GM19238 (cell line): Measurements from ENCODE around the gene IPPK.

Experiments
- DNase-seq: peaks from one replicate; pipeline ENCODE4 v3.0.0; 2011; ENCODE audit warnings: low spot score; ENCODE audit not compliant: insufficient read length

Gene IPPK

DNA sequence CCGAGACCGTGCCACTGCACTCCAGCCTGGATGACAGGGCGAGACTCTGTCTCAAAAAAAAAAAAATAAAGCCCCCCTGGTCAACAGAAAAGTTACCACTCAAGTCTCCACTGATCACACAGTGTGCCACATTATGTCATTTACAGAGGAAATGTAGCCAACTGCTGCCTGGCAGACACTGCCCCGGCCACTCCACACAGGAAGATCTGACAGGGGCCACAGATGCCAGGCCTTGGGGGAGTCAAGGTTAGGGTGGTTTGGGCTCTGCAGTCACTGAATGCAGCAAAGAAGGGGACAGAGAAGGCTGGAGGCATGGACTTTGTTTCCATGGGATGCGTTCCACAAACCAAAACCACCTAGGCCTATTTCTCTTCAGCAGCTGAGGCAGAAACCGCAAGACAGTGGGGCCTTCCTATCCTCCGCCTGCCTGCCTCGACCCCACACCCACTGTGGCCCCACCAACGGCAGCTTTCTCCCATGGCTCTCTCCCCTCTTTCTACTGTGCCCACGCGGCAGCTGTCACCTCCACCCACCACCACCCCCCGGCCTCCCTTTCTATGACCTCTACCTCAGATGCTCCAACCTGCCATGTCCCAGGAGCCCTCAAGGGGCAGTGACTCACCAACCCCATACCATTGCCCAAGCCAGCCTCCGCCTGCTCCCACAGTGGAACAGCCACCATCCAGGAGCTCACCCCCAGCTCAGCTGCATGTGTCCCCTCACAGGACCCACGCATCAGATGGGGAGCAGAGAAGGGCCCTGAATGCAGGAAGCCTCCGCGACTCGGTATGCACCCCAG, 12.4 kb downstream of the IPPK start:
- no peak for DNase-seq

DNA sequence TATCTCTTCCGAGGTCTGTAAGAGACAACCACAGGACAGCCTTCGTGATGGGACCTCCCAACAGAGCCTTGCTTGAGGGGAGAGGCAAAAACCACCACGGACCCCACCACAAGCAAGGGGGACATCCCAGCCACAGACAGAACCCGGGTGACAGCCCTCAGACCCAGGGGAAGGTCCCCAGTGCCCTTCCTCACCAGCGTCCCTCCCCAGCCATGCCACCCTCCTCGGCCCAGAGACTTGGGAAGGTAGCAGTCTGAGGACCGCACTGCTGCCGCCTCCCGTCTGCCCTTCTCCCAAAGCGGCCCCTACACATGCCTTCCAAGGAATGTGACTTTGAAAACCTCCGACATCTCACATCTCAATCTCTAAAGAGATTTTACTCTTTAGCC, 13.4 kb downstream of the IPPK start:
- DNase-seq = no peak

DNA sequence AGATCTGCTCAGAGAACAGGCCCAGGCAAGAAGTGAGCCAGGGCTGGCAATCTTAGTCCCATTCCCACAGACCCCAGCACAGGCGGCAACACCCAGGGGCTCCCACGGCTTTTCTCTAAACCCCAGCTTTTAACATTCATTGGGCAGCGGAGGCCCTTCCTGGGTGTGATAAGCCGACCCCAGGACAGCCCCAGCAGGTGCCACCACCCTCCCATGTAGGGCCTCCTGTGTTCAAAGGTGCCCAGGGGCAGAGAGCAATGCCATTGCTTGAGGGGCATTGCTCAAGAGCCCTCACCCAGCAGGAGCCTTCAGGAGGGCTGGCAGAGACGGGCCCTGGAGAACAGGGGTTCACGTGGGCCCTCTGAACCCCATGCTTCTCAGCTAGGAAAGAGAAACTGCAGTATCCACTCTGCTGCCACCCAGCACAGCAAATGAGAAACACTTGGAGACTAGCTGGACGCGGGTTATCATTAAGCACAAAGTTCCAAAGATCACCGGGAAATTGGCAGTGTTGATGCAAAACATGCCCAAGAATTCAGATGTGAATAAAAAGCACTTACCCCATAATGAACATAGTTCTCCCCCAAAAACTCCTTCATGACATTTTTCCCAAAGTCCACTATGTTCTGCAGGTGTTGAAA, 13.9 kb downstream of the IPPK start:
- DNase-seq = no peak

GRCh38 chr9:92655366-92655765, 14.6 kb downstream of the IPPK start:
- no peak for DNase-seq

- DNase-seq = no peak
Observed at GRCh38 chr9:92654481-92655301, 15.2 kb downstream of the IPPK start.

DNA sequence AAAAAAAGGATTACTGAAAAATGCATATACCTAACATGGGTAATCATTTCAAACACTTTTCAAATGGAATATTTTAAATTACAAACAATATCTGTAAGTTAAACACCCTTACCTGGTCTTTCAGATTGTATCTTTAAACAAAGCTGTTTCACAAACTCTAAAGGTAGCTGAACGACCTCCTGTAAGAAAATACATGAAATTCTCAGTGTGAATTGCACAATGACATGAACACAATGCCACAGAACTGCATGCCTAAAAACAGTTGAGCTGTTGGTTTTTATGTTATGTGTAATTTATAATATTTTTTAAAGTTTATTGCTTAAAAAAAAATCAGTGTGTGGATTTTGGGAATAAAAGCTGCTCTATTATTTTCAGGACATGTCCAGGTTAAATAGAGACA, 17.5 kb downstream of the IPPK start:
- DNase-seq = no peak

- no peak for DNase-seq
Observed at GRCh38 chr9:92650839-92651621, 18.9 kb downstream of the IPPK start.

- DNase-seq = no peak
Observed at GRCh38 chr9:92650296-92650695, 19.6 kb downstream of the IPPK start.

DNA sequence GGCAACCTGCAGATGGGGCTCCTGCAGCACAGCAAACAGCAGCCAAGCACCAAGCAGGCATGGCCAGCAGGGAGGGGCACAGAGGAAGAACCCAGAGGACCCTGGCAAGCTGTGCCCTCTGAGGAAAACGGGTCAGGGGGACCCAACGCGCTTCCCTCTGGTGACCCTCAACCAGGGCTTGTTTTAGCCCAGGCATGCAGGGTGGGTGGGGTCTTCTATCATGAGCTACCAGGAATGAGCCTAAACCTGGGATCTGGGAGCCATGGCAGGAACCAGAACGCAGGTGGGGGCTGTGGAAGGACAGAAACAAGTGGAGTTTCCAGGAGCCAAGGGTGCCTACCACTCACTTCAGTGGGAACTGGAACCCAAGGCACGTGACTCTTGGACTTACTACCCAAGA, 20.9 kb downstream of the IPPK start:
- no peak for DNase-seq

DNA sequence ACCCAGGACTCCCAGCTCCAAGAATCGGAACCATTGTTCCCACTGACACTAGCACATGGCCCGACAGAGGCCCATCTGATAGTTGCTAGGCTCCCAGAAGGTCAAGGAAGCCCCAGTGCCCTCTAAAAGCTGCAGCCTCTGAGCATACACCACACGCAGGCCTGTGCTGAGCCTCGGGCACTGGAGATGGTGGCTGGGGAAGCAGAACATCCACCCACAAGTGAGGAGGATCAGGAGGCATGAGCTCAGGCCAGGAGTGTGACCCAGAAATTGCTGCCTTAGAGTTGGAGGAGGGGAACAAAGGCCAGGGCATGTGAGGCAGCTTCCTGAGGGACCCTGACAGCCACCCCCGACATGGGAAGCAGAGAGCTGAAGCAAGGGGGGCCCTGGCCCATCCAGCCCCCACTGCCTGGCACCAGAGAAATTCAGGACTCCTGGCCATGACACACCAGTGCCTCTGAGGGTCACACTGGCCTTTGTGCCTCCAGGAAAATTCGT, 21.4 kb downstream of the IPPK start:
- DNase-seq = no peak

GRCh38 chr9:92647671-92648473, 22.1 kb downstream of the IPPK start:
- no peak for DNase-seq

- DNase-seq = no peak
Observed at GRCh38 chr9:92645041-92645440, 24.9 kb downstream of the IPPK start.

DNA sequence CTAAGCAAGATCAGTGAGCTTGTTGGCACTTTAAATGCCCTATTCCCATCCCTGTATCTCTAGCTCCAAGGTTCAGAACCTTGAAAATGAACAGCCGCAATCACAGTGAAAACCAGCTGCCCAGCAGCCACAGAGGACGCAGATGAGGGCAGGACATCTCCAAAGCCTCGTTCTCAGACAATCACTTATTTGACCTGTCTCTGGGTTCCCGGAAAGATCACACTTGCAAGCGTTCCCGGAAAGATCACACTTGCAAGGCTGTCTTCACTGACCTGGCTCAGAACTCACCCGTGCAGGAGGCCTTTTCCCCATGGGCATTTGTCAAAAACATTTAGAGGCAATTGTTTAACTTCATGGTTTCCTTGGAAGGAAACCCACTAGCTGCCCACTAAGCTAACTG, 25.7 kb downstream of the IPPK start:
- no peak for DNase-seq

GRCh38 chr9:92642564-92642963, 27.4 kb downstream of the IPPK start:
- no peak for DNase-seq

GRCh38 chr9:92642041-92642451, 27.9 kb downstream of the IPPK start:
- no peak for DNase-seq

- no peak for DNase-seq
Observed at GRCh38 chr9:92641092-92641809, 28.7 kb downstream of the IPPK start.

- DNase-seq = no peak
Observed at GRCh38 chr9:92640398-92641091, 29.4 kb downstream of the IPPK start.

DNA sequence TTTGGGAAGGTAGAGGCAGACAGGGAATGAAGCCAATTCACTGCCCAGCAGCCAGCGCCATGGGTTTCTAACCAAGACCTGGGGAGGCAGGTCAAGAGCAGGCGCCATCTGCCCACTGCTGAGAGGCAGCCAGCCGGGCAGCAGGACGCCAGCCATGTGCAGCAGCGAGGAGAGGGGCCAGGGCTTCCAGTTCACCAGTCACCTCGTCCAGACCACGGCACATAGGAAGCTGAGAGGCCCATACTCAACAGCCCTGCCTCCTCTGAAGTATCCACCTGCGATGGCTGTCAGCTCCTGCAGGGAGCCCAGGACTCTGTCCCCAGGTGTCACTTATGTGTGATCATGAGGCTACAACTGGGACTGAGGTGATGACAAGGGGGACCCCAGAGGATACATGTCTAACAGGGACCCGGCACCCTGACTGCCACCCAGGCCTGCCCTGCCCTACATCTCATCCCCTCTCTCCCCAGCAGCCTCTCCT, 30.1 kb downstream of the IPPK start:
- no peak for DNase-seq

DNA sequence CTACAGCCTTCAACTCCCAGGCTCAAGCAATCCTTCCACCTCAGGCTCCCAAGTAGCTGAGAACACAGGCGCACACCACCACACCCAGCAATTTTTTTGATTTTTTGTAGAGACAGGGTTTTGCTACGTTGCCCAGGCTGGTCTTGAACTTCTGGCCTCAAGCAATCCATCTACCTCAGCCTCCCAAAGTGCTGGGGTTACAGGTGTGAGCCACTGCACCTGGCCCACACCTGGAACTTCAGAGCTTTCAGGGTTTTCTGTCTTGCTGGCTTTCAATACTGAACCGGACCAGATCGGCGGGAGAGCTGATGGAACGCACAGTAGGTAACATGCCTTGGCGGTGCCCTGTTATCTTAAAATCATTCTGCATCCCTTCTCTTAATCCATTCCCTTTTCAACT, 30.8 kb downstream of the IPPK start:
- no peak for DNase-seq
